Stimulated activated CD4-positive, alpha-beta T cell treated with anti-CD3 and anti-CD28 coated beads, Interleukin-4, amount 100 ng/mL, for 1 hour (primary cell): ENCODE results near the gene CDC42BPA.

Source experiments
- DNase-seq: peaks from one replicate; pipeline ENCODE4 v3.0.0-alpha.2; 2020

Gene CDC42BPA

GRCh38 chr1:226940029-226940805 lies 378.1 kb downstream of the CDC42BPA start, which contains the start of gene COQ8A:
Gene COQ8A, plus strand, starts transcription at chr1:226940294. Its CDS starts 21,092 bp downstream, at chr1:226961386.
- DNase-seq = peak; percentile 99
